ENCODE results near the gene DCAF8.

Gene DCAF8

DNA sequence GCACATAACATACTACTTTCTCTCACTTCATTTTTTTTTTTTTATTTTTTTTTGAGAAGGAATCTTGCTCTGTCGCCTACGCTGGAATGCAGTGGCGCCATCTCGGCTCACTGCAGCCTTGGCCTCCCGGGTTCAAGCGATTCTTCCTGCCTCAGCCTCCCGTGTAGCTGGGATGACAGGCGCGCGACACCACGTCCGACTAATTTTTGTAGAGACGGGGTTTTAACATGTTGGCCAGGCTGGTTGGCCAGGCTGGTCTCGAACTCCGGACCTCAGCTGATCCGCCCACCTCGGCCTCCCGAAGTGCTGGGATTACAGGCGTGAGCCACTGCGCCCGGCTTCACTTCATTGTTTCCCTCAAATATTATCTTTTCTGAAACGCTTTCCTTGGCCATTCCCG, 23.2 kb upstream of the DCAF8 start:
- Histone ChIP-seq H3K4me3 (ENCODE audit: low read depth in 1 of 2, low read length in 1 of 2) (peak overlapping the region; percentile 87 to 90), H3K27me3 (no peaks in the 10 kb centered on the region), H3K27ac (no peak overlapping the region), H3K4me1 (ENCODE audit: control insufficient read depth in 1 of 2, insufficient read depth in 1 of 2, low read depth in 1 of 2, low read length in 1 of 2) (peaks cover 20 to 24% of the 10 kb centered on the region in 2 experiments), H3K9me3 (no peaks in the 10 kb centered on the region), H3K36me3 (peaks cover 51% of the 10 kb centered on the region)
- TF ChIP-seq CTCF (IDR thresholded peaks at IDR 0.05), result no peak

GRCh38 chr1:160284782-160285344, 22.5 kb upstream of the DCAF8 start, which contains the start of gene PEX19:
Gene PEX19, minus strand, starts transcription at chr1:160285133. Its CDS starts 9 bp downstream, at chr1:160285124.
- no peaks in the 10 kb centered on the region for H3K9me3 ChIP-seq
- H3K27me3 ChIP-seq, result no peaks in the 10 kb centered on the region
- H3K4me3 ChIP-seq (ENCODE audit: low read depth in 1 of 2, low read length in 1 of 2), result peak within 1 kb of the TSS; percentile 87 to 90
- peaks cover 51% of the 10 kb centered on the region for H3K36me3 ChIP-seq
- H3K4me1 ChIP-seq (ENCODE audit: control insufficient read depth in 1 of 2, insufficient read depth in 1 of 2, low read depth in 1 of 2, low read length in 1 of 2), result peaks cover 20 to 24% of the 10 kb centered on the region in 2 experiments
- H3K27ac ChIP-seq, result peak within 1 kb of the TSS; percentile 84
- no peak for TF ChIP-seq CTCF (IDR thresholded peaks at IDR 0.05)

DNA sequence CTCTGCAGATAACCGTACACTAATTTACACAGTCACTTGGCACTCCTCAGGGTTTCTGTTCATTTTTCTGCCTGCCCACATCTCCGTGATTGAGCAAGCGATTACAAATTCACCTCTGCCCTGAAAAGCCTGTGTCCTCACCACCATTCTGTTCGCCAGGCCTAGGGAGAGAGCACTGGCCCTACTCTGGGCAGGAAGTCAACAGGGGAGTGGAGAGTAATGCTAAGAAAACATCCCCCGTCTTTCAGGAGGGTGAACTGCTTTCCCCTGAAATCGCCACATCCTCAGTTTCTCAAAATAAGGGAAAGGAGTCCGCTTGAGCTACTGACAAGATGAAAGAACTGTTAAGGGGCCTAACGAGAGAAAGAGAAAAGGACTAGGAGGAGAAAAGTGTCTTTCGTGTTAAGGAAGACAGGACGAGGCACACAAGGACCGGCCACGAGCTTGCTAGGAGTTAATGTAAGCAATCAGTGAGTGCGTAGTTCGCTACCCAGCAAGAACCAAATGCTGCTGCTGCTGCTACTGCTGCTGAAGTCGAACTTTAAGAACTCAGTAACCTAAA, 22.0 kb upstream of the DCAF8 start:
- peak overlapping the region; percentile 84 for H3K27ac ChIP-seq
- H3K9me3 ChIP-seq, result no peaks in the 10 kb centered on the region
- TF ChIP-seq CTCF (IDR thresholded peaks at IDR 0.05), result no peak
- no peaks in the 10 kb centered on the region for H3K27me3 ChIP-seq
- H3K4me3 ChIP-seq (ENCODE audit: low read depth in 1 of 2, low read length in 1 of 2), result peak overlapping the region; percentile 87 to 90
- H3K4me1 ChIP-seq (ENCODE audit: control insufficient read depth in 1 of 2, insufficient read depth in 1 of 2, low read depth in 1 of 2, low read length in 1 of 2), result peaks cover 20 to 24% of the 10 kb centered on the region in 2 experiments
- peaks cover 51% of the 10 kb centered on the region for H3K36me3 ChIP-seq

GRCh38 chr1:160282807-160283206, 20.5 kb upstream of the DCAF8 start:
- Histone ChIP-seq H3K9me3 (no peaks in the 10 kb centered on the region), H3K4me3 (ENCODE audit: low read depth in 1 of 2, low read length in 1 of 2) (no peak overlapping the region), H3K27me3 (no peaks in the 10 kb centered on the region), H3K27ac (no peak overlapping the region), H3K36me3 (peaks cover 56% of the 10 kb centered on the region), H3K4me1 (ENCODE audit: control insufficient read depth in 1 of 2, insufficient read depth in 1 of 2, low read depth in 1 of 2, low read length in 1 of 2) (peaks cover 20 to 24% of the 10 kb centered on the region in 2 experiments)
- no peak for TF ChIP-seq CTCF (IDR thresholded peaks at IDR 0.05)

- no peak for TF ChIP-seq CTCF (IDR thresholded peaks at IDR 0.05)
- no peaks in the 10 kb centered on the region for H3K27me3 ChIP-seq
- peaks cover 73% of the 10 kb centered on the region for H3K36me3 ChIP-seq
- H3K4me1 ChIP-seq (ENCODE audit: control insufficient read depth in 1 of 2, insufficient read depth in 1 of 2, low read depth in 1 of 2, low read length in 1 of 2), result no peaks in the 10 kb centered on the region
- H3K9me3 ChIP-seq, result no peaks in the 10 kb centered on the region
- no peak overlapping the region for H3K27ac ChIP-seq
- no peak overlapping the region for H3K4me3 ChIP-seq (ENCODE audit: low read depth in 1 of 2, low read length in 1 of 2)
These were observed 15.6 kb upstream of the DCAF8 start for GRCh38 chr1:160277987-160278386.
